ENCODE results near the gene SESN3.

Gene SESN3

DNA sequence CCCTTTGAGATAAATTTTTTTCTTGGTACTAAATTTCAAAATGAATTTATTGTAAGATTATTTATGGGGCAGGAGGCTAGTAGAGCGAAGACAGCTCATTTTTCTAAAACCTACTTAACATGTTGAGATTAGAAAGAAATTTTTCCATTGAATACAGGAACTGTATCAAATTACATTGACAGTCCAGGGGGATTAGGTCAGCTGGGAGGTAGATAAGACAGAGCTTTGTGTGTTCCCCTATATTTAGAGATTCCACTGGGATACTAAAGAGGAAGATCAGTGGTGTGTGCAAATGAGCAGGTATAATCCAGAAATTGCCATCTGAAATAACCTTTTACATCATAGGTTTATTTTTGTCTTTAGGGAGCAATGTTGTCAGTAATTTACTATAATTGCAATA, 109.3 kb downstream of the SESN3 start:
- no peak overlapping the region for H3K4me3 ChIP-seq (ENCODE audit: low read length)
- no peak for DNase-seq (ENCODE audit: low read depth)
- TF ChIP-seq, protein P1, sequence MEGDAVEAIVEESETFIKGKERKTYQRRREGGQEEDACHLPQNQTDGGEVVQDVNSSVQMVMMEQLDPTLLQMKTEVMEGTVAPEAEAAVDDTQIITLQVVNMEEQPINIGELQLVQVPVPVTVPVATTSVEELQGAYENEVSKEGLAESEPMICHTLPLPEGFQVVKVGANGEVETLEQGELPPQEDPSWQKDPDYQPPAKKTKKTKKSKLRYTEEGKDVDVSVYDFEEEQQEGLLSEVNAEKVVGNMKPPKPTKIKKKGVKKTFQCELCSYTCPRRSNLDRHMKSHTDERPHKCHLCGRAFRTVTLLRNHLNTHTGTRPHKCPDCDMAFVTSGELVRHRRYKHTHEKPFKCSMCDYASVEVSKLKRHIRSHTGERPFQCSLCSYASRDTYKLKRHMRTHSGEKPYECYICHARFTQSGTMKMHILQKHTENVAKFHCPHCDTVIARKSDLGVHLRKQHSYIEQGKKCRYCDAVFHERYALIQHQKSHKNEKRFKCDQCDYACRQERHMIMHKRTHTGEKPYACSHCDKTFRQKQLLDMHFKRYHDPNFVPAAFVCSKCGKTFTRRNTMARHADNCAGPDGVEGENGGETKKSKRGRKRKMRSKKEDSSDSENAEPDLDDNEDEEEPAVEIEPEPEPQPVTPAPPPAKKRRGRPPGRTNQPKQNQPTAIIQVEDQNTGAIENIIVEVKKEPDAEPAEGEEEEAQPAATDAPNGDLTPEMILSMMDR (conservative IDR thresholded peaks at IDR 0.05; ENCODE audit: low read depth, low read length), result no peak

DNA sequence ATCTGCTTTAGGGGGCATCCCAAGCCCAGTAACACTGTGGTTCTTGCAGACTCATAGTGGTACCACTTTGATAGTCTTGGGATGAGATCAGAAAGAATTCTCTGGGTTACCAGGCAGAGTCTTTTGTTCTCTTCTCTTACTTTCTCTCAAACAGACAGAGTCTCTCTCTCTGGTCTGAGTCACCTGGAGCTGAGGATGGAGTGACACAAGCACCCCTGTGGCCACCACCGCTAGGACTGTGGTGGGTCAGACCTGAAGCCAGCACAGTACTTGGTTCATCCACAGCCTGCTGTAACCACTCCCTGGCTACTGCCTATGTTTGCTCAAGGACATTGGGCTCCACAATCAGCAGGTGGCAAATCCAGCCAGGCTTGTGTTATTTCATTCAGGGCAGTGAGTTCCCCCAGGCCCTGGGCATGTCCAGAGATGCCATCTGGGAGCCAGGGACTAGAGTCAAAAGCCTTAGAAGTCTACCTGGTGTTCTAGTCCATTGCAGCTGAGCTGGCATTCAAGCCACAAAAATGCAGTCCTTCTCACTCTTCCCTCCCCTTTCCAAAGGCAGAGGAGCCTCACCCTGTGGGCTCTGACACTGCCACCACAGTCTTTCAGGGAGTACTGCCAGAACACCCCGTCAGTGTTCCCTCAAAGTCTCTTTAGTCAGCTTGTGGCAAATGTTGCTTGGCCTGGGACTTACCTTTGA, 111.5 kb downstream of the SESN3 start:
- no peak for DNase-seq (ENCODE audit: low read depth)
- no peak overlapping the region for H3K4me3 ChIP-seq (ENCODE audit: low read length)
- TF ChIP-seq, protein P1 (conservative IDR thresholded peaks at IDR 0.05; ENCODE audit: low read depth, low read length), result no peak

DNA sequence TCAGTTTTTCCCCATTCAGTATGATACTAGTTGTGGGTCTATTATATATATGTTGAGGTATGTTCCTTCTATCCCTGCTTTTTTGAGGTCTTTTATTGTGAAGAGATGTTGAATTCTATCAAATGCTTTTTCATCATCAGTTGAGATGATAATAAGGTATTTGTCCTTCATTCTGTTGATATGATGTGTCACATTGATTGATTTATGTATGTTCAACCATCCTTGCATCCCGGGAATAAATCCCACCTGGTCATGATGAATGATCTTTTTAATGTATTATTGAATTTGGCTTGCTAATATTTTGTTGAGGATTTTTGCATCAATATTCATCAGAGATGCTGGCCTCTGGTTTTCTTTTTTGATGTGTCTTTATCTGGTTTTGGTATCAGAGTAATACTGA, 115.4 kb downstream of the SESN3 start:
- H3K4me3 ChIP-seq (ENCODE audit: low read length), result no peak overlapping the region
- TF ChIP-seq, protein P1 (conservative IDR thresholded peaks at IDR 0.05; ENCODE audit: low read depth, low read length), result no peak
- no peak for DNase-seq (ENCODE audit: low read depth)
